NCI-H146 treated with DMSO at 0.1 percent for 48 hours (cell line): ENCODE results near the gene NCOA1.
A peak's percentile ranks its signal among the peaks of the same experiment; 100 is the strongest.
"Not testable (repeated sequence)": the region's sequence is repeated elsewhere in the genome, so short reads cannot be mapped to it uniquely, and the experiment has no call there.

Experiments used
- DNase-seq: peaks from one replicate; lab custom pipeline; 2025; ENCODE audit not compliant: unreplicated experiment; lab: John Stamatoyannopoulos, UW

NCOA1 gene

DNA sequence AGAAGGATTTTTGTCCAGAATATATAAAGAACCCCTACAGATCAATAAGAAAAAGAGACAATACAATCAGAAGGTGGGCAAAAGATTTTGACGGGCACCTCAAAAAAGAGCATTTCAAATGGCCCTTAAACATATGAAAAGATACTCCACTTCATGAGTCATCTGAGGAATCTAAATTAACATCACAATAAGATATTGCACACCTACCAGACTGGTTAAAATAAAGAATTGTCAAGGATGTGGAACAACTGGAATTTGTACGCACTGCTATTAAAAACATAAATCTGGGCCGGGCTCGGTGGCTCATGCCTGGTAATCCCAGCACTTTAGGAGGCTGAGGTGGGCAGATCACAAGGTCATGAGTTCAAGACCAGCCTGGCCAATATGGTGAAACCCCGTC, 17.0 kb upstream of the NCOA1 start:
- DNase-seq = no peak

DNA sequence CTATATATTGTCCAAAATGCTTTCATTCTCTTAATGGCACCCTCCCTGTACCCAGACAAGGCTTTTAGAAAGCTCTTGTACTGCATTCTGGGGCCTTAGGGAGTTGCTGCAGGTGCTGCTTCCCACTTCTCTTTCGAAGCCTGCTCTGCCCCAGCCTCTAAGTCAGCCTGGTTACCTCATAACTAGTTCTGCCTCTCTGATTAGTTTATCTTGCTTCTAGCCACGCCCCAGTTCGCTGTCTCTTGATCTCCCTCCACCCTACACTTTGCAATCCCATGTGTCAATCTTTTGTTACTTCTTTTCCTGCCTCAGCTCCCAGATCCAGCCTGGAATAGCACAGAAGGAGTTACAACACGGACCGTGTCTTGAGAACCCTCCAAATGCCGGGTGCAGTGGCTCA, 13.8 kb upstream of the NCOA1 start:
- DNase-seq = no peak

DNA sequence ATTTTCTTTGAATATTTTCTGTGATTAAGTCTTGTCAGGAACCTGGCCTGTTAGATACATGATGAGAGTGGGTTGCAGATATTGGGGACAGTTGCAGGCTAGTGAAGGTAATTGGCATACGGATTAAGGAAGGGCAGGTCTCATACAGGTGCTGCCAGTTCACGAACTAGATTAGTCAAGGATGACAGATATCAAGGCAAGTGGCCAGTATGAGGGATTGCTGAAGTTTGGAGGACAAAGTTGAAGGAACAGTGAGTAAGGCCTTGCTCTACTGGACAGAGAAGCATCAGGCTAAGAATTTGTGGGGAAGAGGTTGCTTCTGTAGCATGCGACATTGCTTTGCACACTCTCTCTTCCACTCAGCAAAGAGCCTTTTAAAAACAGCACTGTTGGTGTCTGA, 12.8 kb upstream of the NCOA1 start:
- DNase-seq = no peak

DNA sequence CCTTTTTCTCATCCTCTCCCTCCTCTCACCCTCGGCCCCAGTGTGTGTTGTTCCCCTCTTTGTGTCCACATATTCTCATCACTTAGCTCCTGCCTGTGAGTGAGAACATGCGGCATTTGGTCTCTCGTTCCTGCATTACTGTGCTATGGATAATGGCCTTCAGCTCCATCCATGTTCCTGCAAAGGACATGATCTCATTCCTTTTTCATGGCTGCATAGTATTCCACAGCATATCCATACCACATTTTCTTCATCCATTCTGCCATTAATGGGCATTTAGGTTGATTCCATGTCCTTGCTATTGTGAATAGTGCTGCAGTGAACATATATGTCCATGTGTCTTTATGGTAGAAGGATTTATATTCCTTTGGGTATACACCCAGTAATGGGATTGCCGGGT, 10.8 kb upstream of the NCOA1 start:
- DNase-seq = no peak

DNA sequence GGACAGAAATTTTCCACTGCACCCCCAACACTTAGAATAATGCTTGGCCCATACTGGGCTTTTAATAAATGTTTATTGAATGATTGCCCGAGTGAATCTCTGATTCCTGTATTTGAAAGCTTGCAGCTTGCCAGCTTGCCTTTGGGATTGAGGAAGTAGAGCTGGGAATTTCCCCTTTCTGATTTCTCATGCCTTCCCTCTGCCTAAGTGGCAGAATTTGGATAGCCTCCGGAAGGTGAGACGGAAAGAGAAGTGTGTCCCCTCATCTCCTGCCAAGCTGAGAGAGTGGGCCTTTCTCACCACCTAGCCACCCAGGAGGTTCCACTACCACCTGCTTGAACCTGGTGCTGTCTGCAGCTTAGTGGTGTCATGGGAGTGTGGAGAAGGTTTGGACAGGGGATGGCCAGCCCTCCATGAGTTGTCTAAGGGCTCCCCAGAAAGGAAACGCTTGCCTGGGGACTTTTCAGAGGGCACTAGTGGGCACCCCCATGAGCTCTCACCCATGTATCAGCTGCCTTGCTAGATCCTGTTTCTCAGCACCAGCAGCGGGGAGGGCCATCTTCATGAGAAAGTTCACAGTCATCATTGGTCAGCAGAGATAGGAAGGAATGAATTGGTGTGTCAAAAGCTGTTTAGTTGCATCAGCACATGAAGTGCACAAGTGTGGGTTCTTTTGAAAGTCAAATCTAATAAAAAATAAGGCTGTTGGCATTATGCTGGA, 8.6 kb upstream of the NCOA1 start:
- no peak for DNase-seq

DNA sequence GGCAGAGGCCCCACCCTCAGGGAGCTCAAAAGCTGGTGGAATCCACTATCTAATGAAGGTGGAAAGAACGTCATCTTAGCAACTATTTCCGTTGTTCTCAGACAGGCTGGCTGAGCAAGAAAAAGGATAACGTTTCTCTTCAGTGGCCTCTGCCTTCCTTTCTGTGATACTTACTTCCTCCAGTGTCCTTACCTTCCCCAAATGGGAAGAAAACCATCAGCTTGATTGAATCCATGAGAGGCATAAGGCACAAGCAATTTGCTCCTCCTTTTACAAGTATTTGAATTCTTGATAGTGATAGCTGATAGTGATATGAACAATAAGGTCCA, 8.1 kb upstream of the NCOA1 start:
- DNase-seq = no peak

DNA sequence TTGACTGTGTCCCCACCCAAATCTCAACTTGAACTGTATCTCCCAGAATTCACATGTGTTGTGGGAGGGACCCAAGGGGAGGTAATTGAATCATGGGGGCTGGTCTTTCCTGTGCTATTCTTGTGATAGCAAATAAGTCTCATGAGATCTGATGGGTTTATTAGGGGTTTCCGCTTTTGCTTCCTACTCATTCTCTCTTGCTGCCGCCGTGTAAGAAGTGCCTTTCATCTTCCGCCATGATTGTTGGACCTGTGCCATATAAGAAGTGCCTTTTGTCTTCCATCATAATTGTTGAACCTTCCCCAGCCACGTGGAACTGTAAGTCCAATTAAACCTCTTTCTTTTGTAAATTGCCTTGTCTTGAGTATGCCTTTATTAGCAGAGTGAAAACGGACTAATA, 6.4 kb upstream of the NCOA1 start:
- DNase-seq = not testable (repeated sequence)

DNA sequence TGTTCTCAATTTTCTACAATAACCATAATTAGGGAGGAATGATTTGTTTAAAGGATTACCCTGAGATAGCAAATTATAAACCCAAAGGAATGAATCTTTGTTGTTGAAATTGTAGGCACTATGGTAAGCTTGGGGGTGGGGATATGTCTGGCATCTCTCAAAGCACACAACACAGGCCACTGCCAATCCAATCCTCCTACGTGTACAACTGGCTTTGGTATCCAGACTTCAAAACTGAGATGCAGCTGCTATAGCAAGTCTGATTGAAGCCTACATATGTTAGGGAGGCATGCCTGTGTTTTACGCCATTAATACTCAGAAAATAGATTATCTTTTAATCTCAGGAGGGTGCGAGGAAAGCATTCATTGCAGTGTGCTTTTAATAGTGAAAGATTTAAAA, 5.9 kb upstream of the NCOA1 start:
- DNase-seq = no peak

DNA sequence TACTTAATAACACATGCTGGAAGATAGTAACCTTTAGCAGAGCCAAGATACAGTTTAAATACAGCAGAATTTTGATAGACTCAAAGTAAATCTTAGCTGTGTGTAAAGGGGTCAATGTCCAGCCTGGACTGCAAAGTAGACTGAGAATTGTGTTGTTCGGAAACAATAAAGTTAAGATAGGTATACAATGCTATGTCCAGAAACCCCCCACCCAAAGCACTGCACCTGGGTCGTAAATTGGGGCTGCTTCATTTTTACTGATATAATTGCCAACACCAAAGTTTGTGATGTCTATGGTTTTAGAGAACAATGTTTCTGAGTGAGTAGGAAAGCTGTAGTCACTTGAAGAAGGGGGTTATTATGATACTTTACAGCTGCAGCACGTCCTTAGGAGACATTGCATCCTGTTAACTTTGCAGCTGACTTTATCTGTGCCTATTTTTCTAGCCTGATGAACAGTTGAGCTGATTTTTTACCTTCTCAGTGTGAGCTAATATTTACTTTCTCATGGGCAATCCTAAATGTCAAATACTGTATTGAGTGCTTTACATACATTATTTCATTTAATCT, 4.3 kb upstream of the NCOA1 start:
- DNase-seq = no peak

DNA sequence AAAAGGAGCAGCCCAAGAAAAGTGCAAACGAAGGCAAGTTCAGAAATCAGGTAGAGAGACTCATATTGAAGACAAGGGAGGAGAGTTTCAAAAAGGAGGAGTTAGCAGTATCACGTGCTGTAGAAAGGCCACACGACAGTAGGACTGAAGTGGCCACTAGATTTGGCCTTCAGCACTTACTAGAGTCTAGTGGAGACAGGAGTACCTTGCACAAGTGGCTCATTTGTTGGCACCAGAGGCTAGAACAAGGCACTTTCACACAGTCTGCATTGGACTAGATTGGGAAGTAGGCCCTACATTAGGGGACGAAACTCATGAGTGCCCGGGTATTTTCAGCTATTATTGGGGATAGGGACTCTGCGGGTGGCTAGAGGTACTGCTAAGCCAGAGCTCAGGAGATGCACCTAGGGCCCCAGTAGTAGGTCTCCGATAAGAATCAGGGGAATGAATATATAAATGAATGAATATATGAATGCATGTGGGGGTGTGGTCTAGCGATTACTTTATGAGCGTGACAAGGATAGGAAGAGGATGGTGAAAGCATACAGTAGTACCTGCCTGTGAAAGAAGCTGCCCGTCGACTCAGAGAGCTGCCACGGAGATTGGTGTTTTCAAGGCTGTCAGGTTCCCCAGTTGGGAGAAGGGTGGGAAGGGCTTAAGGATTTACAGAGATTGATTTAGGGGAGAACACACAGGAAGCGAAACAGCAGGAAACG, 1.4 kb upstream of the NCOA1 start:
- no peak for DNase-seq

DNA sequence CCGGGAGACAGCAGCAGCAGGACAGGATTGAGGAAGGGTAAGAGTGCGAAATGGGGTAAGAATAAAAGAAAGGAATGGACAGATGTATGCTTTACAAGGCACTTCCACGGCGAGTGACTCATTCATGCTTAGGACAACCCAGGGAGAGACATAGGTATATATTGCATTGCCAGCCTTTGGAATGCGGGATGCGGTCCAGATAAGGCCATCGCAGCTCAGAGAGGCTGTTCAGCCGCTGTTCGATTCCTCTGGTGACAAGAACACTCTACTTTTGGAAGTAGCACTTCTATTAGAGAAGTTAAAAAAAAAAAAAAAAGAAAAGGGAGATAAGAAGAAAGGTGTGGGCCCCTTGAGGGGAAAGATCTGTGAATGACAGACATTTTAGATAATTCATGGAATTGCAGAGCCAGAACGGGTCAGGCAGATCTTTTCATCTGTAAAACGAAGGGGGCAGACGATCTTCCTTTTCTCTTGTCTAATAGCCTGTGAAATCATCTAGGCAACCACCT, 819 bp upstream of the NCOA1 start:
- DNase-seq = no peak

DNA sequence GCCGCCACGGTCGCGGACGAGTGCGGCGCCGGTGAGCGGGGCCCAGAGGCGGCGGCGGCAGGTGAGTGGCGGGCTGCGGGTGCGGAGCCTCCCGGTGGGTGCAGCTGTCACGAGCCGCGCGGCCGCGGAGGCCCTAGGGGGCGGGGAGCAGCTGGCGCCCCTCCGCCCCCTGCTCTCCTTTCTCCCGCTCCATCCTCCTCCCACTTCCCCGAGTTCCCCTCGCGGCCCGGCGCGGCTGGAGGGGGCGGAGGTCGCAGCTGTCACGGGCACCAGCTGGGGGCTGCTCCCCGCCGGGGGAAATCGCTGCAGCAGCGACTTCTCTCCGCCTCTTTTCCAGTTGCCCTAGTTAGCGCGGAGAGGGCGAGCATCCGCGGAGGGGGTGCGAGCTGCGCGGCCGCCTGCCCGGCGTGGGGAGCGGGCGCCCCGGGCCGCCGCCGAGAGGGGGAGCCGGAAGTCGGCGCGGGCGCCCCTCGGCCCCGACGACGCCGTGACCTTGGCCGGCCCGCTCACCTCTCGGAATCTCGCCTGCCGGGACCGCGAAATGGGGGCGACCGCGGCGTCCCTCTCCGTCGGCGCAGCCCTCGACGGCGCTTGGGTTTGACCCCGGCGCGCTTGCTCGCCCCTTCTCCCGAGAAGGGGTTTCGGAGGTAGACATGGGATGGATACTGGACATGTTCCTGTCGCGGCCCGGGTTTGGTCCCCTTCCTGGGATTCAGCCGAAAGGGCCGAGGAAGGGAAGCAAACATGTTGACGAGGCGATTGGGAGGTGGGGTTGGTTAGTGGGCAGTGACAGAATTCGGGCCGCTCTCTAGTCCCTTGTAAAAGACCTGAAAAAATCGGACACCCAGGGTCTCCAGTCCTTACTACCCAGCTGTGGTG, 727 bp downstream of the NCOA1 start:
- peak; percentile 44 for DNase-seq

DNA sequence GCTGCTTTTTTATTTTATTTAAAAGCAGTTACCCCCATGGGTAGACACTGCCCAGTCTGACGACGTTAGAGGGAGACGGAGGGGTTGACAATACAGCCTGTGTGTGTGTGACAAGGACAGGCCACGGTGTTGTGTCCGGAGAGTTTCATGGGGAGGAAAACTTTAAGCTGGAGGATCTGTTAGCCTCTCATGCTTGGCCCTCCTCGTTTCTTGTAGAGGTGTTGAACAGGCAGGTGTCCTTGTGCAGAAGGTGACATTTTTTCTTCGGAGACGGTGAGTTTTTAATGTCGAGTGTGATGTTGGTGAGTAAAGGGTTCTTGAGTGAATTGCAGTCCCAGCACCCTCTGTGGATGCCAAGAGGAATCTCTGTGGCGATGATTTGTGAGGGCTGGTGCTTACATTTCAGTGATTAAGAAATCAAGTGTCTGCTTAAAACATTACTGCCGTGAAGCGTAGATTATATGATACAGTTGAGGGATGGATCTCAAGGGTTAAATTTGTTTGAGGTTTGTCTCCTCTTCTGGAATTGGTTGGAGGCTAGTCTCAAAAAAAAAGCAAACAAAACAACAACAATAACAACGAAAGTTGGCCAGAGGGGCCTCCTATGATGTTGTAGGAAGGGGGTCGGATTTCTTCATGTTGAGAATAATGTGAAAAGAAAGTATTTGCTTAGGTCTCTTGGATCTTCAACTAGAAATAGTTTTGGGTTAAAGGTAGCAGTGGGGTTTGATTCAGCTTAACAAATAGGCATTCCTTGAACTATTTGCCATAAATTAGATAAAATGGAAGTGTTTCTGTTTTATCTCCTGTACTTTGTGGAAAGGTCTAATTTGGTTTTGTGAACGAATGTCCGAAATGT, 1.6 kb downstream of the NCOA1 start:
- no peak for DNase-seq

DNA sequence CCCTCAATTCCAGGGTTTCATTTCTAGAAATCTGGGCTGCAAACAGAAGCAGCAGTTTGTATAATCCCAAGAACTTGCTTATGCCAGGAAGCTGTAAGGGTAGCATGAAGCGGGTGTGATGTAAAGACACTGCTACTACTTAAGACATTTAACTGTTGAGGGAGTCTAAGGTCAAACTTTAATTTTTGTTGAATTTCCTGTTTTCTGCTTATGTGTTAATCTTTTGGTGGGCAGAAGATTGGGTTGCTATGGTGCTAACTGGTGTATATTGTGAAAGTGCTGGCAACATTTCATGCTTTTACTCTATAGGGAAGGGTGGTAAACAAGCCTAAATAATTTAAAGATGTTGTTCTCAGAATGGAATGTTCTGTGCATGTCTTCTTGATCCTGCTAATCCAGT, 2.7 kb downstream of the NCOA1 start:
- no peak for DNase-seq

DNA sequence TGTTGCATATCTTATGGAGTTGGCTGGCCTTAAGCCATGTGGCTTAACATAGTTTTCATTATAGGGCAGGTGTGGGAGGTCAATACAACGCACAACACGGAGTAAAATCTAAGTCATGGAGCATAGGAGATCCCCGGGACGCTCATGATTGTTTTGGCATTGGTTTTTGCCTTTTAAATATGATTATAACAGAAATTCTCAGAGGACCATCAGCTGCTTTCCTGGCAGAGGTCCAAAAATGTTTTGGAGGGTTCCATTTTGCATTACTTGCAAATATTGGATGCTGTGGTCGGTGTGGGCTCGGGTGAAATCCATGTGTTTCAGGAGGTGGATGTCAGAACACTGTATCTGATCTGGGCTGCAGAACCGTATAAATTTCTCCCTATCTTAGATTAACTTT, 3.4 kb downstream of the NCOA1 start:
- no peak for DNase-seq

DNA sequence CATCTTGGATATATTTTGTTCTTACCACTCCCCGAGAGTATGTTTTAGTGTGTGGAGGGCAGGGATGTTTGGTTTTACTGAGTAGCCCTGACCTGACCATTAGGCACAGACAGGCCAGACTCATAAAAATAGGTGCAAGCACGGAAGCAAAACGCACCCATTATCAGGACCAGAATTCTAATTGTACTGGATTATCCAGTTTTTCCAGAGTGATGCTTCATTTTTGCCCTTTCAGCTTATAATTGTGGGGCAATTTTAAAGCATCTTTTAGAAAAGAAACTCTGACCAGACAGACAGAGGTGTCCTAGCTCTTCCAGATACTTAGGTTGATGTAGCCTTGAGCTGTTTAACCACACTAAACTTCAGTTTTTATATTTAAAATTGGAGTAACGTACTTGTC, 4.4 kb downstream of the NCOA1 start:
- no peak for DNase-seq

DNA sequence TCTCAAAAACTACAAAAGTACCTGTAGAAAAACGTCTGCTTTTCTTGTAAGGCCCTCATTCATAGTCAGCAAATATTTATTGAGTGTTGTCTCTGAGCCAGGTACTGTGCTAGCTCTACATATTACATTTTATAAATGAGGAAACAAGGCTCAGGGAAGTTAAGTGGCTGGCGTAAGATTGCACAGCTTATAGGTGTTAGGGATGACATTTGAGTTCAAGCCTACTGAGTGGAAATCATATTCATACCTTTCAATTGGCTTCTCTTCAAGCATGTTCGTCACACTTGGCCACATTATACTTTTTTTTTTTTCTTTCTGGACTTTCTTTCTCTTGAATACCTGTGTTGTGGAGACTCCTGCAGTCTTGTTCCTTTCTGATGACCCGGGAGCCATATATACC, 5.9 kb downstream of the NCOA1 start:
- DNase-seq = no peak

DNA sequence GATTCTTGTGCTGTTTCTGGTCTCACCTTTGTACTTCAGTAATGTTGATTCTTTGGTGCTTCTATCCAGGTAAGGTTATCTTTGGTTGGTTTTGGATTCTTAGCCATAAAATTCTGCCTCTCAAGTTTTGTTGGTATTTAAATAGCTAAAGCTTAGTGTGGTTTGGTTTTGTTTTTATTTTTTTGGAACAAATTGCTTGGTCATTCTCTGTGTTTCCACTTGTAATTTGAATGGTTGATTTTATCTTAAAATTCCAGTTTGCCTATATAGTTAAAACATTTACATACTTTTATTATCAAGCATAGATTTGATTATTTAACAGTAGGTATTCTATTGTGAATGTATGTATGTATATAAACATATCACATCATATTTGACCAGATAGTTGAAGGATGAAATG, 6.6 kb downstream of the NCOA1 start:
- DNase-seq = no peak

DNA sequence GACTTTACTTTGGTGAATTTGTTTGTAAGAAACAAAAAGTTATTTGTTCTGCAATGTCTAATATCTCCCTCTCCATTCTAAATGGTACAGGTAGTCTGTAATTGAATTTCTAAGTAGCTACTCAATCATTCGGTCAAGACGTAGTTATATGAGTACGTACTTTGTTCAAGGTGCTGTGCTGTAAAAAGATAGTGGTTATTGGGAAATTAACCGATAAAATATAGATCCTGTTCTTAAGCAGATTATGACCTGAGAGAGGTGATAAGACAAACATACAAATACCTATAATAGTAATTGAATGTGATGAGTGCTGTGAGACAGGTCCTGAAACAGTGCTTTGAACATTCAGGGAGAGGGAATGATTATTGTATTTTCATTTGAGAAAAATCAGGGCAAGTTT, 7.1 kb downstream of the NCOA1 start:
- no peak for DNase-seq

DNA sequence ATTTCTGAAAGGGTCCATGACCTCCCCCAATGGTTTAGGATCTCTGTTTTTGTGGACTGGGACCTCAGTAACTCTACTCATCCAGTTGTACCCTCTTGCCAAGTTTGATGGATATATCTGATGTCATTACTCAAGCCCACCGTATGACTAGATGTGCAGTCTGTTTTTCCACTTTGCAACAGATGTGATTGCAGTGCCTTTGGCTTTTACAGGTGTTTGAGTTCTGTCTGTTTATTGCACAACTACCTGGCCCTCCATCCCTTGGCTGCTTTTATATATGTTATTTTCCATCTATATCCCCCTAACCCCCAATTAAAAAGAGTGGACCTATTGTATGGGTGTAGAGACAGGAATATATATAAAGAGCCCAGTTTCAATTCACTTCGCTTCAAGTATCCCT, 10.8 kb downstream of the NCOA1 start:
- DNase-seq = no peak
